Keratinocyte (primary cell): ENCODE measurements around the gene MIGA2. TPM values are rescaled to one million over a fixed set of nuclear protein-coding genes. Genes with fewer than 3 reads are reported as not detected.

Experiments used
- DNase-seq: peaks from one replicate; pipeline ENCODE4 v3.0.0-alpha.2; 2011; ENCODE audit warnings: low read depth, missing footprints, low spot score
- FAIRE-seq: peaks from 2 replicates; lab custom pipeline; 2011; peaks lifted over from hg19 to GRCh38; lab: Jason Lieb, UNC
- H2AFZ ChIP-seq: 2 replicates; pipeline ENCODE4 v1.6.0; 2012; ENCODE audit warnings: low read length, control low read depth, inconsistent platforms; ENCODE audit not compliant: control insufficient read depth
- H3K27ac ChIP-seq: 2 replicates; pipeline ENCODE4 v1.5.1; 2011; ENCODE audit warnings: low read length; ENCODE audit not compliant: control insufficient read depth, insufficient read depth
- H3K27me3 ChIP-seq: 3 replicates; pipeline ENCODE4 v1.6.0; 2011; ENCODE audit warnings: low read length; ENCODE audit not compliant: control insufficient read depth, insufficient read depth; ENCODE audit errors: extremely low read depth
- H3K36me3 ChIP-seq, 2 experiments: 2 replicates in 1 of 2; 3 replicates in 1 of 2; pipeline ENCODE4 v1.5.1; 2011; ENCODE audit warnings: low read length in 2 of 2, mild to moderate bottlenecking in 1 of 2; ENCODE audit not compliant: control insufficient read depth in 2 of 2, insufficient read depth in 2 of 2; ENCODE audit errors: extremely low read depth in 1 of 2
- H3K4me1 ChIP-seq: 3 replicates; pipeline ENCODE4 v1.5.1; 2011; ENCODE audit warnings: low read length; ENCODE audit not compliant: control insufficient read depth, insufficient read depth; ENCODE audit errors: extremely low read depth
- H3K4me2 ChIP-seq: 3 replicates; pipeline ENCODE4 v1.6.0; 2011; ENCODE audit warnings: low read depth, low read length; ENCODE audit not compliant: control insufficient read depth, insufficient read depth; ENCODE audit errors: extremely low read depth
- H3K4me3 ChIP-seq, 3 experiments: fragments of 200-600 bp in 1 of 3; sonication (generic) in 1 of 3; 2 replicates in 2 of 3; 3 replicates in 1 of 3; pipeline ENCODE4 v1.5.1; 2011 to 2016; ENCODE audit warnings: low read length in 3 of 3, mild to moderate bottlenecking in 3 of 3, control low read depth in 2 of 3, inconsistent platforms in 1 of 3, low read depth in 1 of 3, mixed read lengths in 1 of 3, mixed run types in 1 of 3, moderate library complexity in 1 of 3; ENCODE audit not compliant: control insufficient read depth in 2 of 3, insufficient read depth in 2 of 3; ENCODE audit errors: extremely low read depth in 1 of 3
- H3K79me2 ChIP-seq: 2 replicates; pipeline ENCODE4 v1.6.0; 2012; ENCODE audit warnings: low read length; ENCODE audit not compliant: control insufficient read depth, insufficient read depth
- H3K9ac ChIP-seq: 3 replicates; pipeline ENCODE4 v1.6.0; 2011; ENCODE audit warnings: low read length; ENCODE audit not compliant: control insufficient read depth, insufficient read depth; ENCODE audit errors: extremely low read depth
- H3K9me1 ChIP-seq: 3 replicates; pipeline ENCODE4 v1.6.0; 2011; ENCODE audit warnings: low read length; ENCODE audit not compliant: control insufficient read depth, insufficient read depth; ENCODE audit errors: extremely low read depth
- H3K9me3 ChIP-seq: 2 replicates; pipeline ENCODE4 v1.5.1; 2012; ENCODE audit warnings: low read depth, low read length; ENCODE audit not compliant: control insufficient read depth
- H4K20me1 ChIP-seq: 3 replicates; pipeline ENCODE4 v1.6.0; 2011; ENCODE audit warnings: low read length; ENCODE audit not compliant: control insufficient read depth, insufficient read depth; ENCODE audit errors: extremely low read depth
- EZH2 ChIP-seq: IDR thresholded peaks from one replicate; pipeline ENCODE4 v1.6.1; 2012; ENCODE audit warnings: inconsistent platforms, mild to moderate bottlenecking, low read length, moderate library complexity
- dilution Hi-C: fragments of 300-500 bp; cut with MboI; formaldehyde crosslinking; loops from one replicate; pipeline ENCODE4 v1.7.0; 2020; ENCODE audit warnings: low sequenced_read_pairs; ENCODE audit not compliant: extremely low pct_ligation_motif_present
- polyA plus RNA-seq, 5 experiments: library from polyadenylated mRNA; depleted of rRNA in 3 of 5; stranded (reverse) in 3 of 5; stranded (forward) in 1 of 5; unstranded in 1 of 5; fragments of >200 nt; gene quantifications; 1 replicate in 1 of 5; 2 replicates in 3 of 5; 3 replicates in 1 of 5; pipeline versions ENCODE4 v1.2.1 to v1.2.3, GENCODE V29; 2011 to 2012; ENCODE audit warnings: missing spikeins in 2 of 5, low read depth in 1 of 5, low replicate concordance in 1 of 5
- TF ChIP-seq, protein P1 (sequence below), 3 experiments: IDR thresholded peaks in 1 of 3; conservative IDR thresholded peaks in 1 of 3; optimal IDR thresholded peaks in 1 of 3; 2 replicates in 2 of 3; 3 replicates in 1 of 3; pipeline versions ENCODE3 to v1.5.1; 2011; ENCODE audit warnings: low read length in 3 of 3, mild to moderate bottlenecking in 3 of 3, moderate library complexity in 2 of 3, control low read depth in 1 of 3, inconsistent platforms in 1 of 3; ENCODE audit not compliant: insufficient read depth in 2 of 3; ENCODE audit errors: extremely low read depth in 1 of 3

MIGA2 gene
- polyA plus RNA-seq, 1 donor (not counting 4 experiments of a cell fraction or from before 2014, with no cell fraction given), result 8.5 TPM

GRCh38 chr9:129021091-129021490, 15.3 kb upstream of the MIGA2 start:
- no peak for TF ChIP-seq EZH2
- TF ChIP-seq, protein P1, sequence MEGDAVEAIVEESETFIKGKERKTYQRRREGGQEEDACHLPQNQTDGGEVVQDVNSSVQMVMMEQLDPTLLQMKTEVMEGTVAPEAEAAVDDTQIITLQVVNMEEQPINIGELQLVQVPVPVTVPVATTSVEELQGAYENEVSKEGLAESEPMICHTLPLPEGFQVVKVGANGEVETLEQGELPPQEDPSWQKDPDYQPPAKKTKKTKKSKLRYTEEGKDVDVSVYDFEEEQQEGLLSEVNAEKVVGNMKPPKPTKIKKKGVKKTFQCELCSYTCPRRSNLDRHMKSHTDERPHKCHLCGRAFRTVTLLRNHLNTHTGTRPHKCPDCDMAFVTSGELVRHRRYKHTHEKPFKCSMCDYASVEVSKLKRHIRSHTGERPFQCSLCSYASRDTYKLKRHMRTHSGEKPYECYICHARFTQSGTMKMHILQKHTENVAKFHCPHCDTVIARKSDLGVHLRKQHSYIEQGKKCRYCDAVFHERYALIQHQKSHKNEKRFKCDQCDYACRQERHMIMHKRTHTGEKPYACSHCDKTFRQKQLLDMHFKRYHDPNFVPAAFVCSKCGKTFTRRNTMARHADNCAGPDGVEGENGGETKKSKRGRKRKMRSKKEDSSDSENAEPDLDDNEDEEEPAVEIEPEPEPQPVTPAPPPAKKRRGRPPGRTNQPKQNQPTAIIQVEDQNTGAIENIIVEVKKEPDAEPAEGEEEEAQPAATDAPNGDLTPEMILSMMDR (optimal IDR thresholded peaks at IDR 0.05 in 1 of 3, IDR thresholded peaks at IDR 0.05 in 1 of 3, conservative IDR thresholded peaks at IDR 0.05 in 1 of 3; ENCODE audit: extremely low read depth in 1 of 3, insufficient read depth in 2 of 3, low read length in 3 of 3), result no peak
- FAIRE-seq, result no peak
- dilution Hi-C loops, result no loop called here
- H3K9me1 ChIP-seq, result peaks cover under 1% of the 10 kb centered on the region
- H3K9ac ChIP-seq, result no peak overlapping the region
- H3K4me1 ChIP-seq, result peaks cover 4% of the 10 kb centered on the region
- no peaks in the 10 kb centered on the region for H3K27me3 ChIP-seq
- peaks cover 0 to 4% of the 10 kb centered on the region in 2 experiments for H3K36me3 ChIP-seq
- H3K79me2 ChIP-seq, result peaks cover 11% of the 10 kb centered on the region
- no peak for DNase-seq
- H4K20me1 ChIP-seq, result no peaks in the 10 kb centered on the region
- no peak overlapping the region for H3K4me2 ChIP-seq
- no peaks in the 10 kb centered on the region for H3K9me3 ChIP-seq
- no peak overlapping the region for H2AFZ ChIP-seq
- H3K27ac ChIP-seq, result no peak overlapping the region
- no peak overlapping the region for H3K4me3 ChIP-seq

GRCh38 chr9:129022037-129022436, 14.4 kb upstream of the MIGA2 start:
- H3K9me3 ChIP-seq, result no peaks in the 10 kb centered on the region
- H3K4me1 ChIP-seq, result peaks cover 13% of the 10 kb centered on the region
- no peak overlapping the region for H3K4me2 ChIP-seq
- H3K4me3 ChIP-seq, result no peak overlapping the region
- H3K9me1 ChIP-seq, result peaks cover 2% of the 10 kb centered on the region
- H3K79me2 ChIP-seq, result peaks cover 17% of the 10 kb centered on the region
- no peaks in the 10 kb centered on the region for H3K27me3 ChIP-seq
- TF ChIP-seq EZH2, result no peak
- TF ChIP-seq, protein P1 (optimal IDR thresholded peaks at IDR 0.05 in 1 of 3, IDR thresholded peaks at IDR 0.05 in 1 of 3, conservative IDR thresholded peaks at IDR 0.05 in 1 of 3; ENCODE audit: extremely low read depth in 1 of 3, insufficient read depth in 2 of 3, low read length in 3 of 3), result no peak
- no peak for FAIRE-seq
- H4K20me1 ChIP-seq, result no peaks in the 10 kb centered on the region
- H2AFZ ChIP-seq, result no peak overlapping the region
- no peak for DNase-seq
- H3K9ac ChIP-seq, result no peak overlapping the region
- dilution Hi-C loops, result no loop called here
- peaks cover 0 to 4% of the 10 kb centered on the region in 2 experiments for H3K36me3 ChIP-seq
- H3K27ac ChIP-seq, result no peak overlapping the region
